ENCODE measurements around the gene NAA20. TPM values are rescaled to one million over a fixed set of nuclear protein-coding genes. Genes with fewer than 3 reads are reported as not detected.

NAA20 gene
- total and polyA plus RNA-seq, 2 of the 4 experiments (the other 2 are of a cell fraction): 35.7 to 58.8 TPM

DNA sequence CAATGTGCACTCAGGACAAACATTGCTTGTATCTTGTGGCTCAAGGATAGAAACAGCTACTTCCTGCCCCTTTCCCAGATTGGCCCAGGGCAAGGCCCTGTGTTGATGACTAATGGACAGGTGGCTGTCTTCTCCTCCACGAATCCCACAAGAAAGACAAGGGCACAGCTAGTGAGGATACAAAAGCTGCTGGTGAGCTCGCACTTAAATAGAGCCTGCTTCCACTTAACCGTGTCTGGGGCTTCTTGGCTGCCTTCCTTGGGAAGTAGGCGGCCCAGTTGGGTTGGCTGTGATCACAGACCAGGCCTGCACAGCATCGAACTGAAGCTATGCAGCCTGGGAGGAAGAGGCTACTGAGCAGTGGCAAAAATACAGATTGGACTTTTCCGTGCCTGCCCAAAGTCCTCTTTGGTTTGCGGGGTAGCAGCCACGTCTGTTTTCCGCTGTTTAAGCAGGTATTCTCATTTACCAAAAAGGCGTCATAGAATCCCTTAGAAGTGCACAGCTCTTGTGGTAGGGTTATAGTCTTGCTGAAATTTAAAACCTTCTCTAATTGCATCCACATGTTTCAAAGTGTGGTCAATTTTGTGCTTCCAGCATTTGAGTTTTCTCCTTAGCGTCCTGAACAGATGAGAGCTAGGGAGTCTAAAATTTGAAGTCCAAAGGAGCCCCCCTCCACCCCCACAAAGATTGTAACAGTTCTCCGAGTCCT lies 23.0 kb upstream of the NAA20 start:
- intact Hi-C loops (cut with micrococcal nuclease): loop anchor here (1.0 to 5.0 kb wide), 3 partner anchors 17 to 209 kb away; no protein-coding TSS in a partner anchor
- H3K14ac ChIP-seq (replicated peaks; ENCODE audit: low read depth, low read length): peak overlapping the region; percentile 86
- H2BK5ac ChIP-seq (ENCODE audit: low read depth, low read length, poor library complexity, severe bottlenecking): peak overlapping the region; percentile 99
- CTCF ChIA-PET: interaction anchor here (0.7 to 0.9 kb wide), 2 partner anchors 30 to 108 kb away, joined by 3 to 4 read pairs; no protein-coding TSS in a partner anchor
- H3K27me3 ChIP-seq (ENCODE audit: control insufficient read depth, insufficient read depth, low read length): no peaks in the 10 kb centered on the region
- in situ Hi-C loops (cut with MboI; ENCODE audit: low sequenced_read_pairs): no loop called here
- H2AK9ac ChIP-seq (replicated peaks; ENCODE audit: low read depth, low read length, poor library complexity): peak overlapping the region; percentile 89
- peak overlapping the region; percentile 32; the same call in 1 of the 2 replicates for H3K9ac ChIP-seq (ENCODE audit: low read depth, low read length)
- H3K18ac ChIP-seq (ENCODE audit: low read depth, low read length): peak overlapping the region; percentile 4
- peaks cover 39% of the 10 kb centered on the region for H3K36me3 ChIP-seq (ENCODE audit: control insufficient read depth, insufficient read depth, low read length)
- peak overlapping the region; percentile 10; the same call in 1 of the 2 replicates for H4K5ac ChIP-seq (ENCODE audit: low read depth, low read length)
- peak overlapping the region; percentile 37 to 89; a peak in 3 of 4 replicates for H4K8ac ChIP-seq (ENCODE audit: low read depth in 2 of 2, low read length in 2 of 2)
- dilution Hi-C loops (cut with HindIII; ENCODE audit: low sequenced_read_pairs, unreplicated experiment): no loop called here
- peak overlapping the region; percentile 48 for H2AFZ ChIP-seq (replicated peaks; ENCODE audit: low read length, poor library complexity)
- peak overlapping the region; percentile 93 for H3K27ac ChIP-seq (ENCODE audit: insufficient read depth, low read length)
- no peaks in the 10 kb centered on the region for H3K9me3 ChIP-seq (ENCODE audit: control insufficient read depth, insufficient read depth, low read length)
- peak overlapping the region; percentile 44; the same call in 1 of the 2 replicates for H3K4me2 ChIP-seq (ENCODE audit: low read depth, low read length)
- H4K20me1 ChIP-seq (ENCODE audit: insufficient read depth, low read length): peaks cover 51% of the 10 kb centered on the region
- peak overlapping the region; percentile 91; the same call in 1 of the 2 replicates for H3K56ac ChIP-seq (ENCODE audit: extremely low read depth, insufficient read depth, low read length)
- H2BK20ac ChIP-seq (ENCODE audit: low read depth, low read length): peak overlapping the region; percentile 77
- peak overlapping the region; percentile 66; the same call in 2 of the 3 replicates for H2BK15ac ChIP-seq (ENCODE audit: low read depth, low read length)
- POLR2A ChIA-PET (ENCODE audit: unreplicated experiment): interaction anchor here (0.7 to 2.0 kb wide), 2 partner anchors 16 to 18 kb away, joined by 3 to 10 read pairs; no protein-coding TSS in a partner anchor
- peaks cover 28% of the 10 kb centered on the region for H3K4me1 ChIP-seq (ENCODE audit: control insufficient read depth, insufficient read depth, low read length)
- peaks cover 13% of the 10 kb centered on the region; the same call in 1 of the 2 replicates for H3K9me1 ChIP-seq (ENCODE audit: insufficient read depth, low read length)
- no peak overlapping the region for H3K4me3 ChIP-seq (ENCODE audit: insufficient read depth, low read depth, low read length)
- 34% methylated on average over 3 of the region's 12 CpGs; no CpG with 5 or more reads in 1 of the 2 experiments for WGBS, 2 experiments (ENCODE audit: extremely low coverage in 2 of 2, insufficient read length in 1 of 2)
- H2BK120ac ChIP-seq (ENCODE audit: low read depth, low read length): peak overlapping the region; percentile 94
- H3K23ac ChIP-seq (ENCODE audit: low read depth, low read length): peak overlapping the region; percentile 92
- peak; percentile 6; the same call in 1 of the 2 replicates for ATAC-seq (ENCODE audit: low read depth)
- DNase-seq: peak; percentile 76
- H2AK5ac ChIP-seq (ENCODE audit: low read depth, low read length): peak overlapping the region; percentile 91
- H3K79me1 ChIP-seq (ENCODE audit: low read depth in 1 of 2, low read length in 2 of 2): peaks cover 28 to 64% of the 10 kb centered on the region in 2 experiments
- no peak for TF ChIP-seq MXI1 (IDR thresholded peaks at IDR 0.05; ENCODE audit: borderline replicate concordance, low read depth, low read length)
- TF ChIP-seq, protein P1, sequence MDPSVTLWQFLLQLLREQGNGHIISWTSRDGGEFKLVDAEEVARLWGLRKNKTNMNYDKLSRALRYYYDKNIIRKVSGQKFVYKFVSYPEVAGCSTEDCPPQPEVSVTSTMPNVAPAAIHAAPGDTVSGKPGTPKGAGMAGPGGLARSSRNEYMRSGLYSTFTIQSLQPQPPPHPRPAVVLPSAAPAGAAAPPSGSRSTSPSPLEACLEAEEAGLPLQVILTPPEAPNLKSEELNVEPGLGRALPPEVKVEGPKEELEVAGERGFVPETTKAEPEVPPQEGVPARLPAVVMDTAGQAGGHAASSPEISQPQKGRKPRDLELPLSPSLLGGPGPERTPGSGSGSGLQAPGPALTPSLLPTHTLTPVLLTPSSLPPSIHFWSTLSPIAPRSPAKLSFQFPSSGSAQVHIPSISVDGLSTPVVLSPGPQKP (IDR thresholded peaks at IDR 0.05; ENCODE audit: borderline replicate concordance, low read depth, low read length): no peak
- no peak for TF ChIP-seq FOS (IDR thresholded peaks at IDR 0.05; ENCODE audit: low read depth, low read length)
- TF ChIP-seq CEBPB (IDR thresholded peaks at IDR 0.05; ENCODE audit: low read depth, low read length): no peak
- TF ChIP-seq SMC3 (IDR thresholded peaks at IDR 0.05; ENCODE audit: low read depth, low read length): no peak
- TF ChIP-seq POLR2A (IDR thresholded peaks at IDR 0.05; ENCODE audit: low read depth, low read length): no peak
- no peak for TF ChIP-seq RCOR1 (IDR thresholded peaks at IDR 0.05; ENCODE audit: insufficient replicate concordance, low read length)
- TF ChIP-seq MAFK (IDR thresholded peaks at IDR 0.05; ENCODE audit: low read depth, low read length): no peak
- TF ChIP-seq MAZ (IDR thresholded peaks at IDR 0.05; ENCODE audit: borderline replicate concordance, low read depth, low read length): no peak
- TF ChIP-seq, protein P2, sequence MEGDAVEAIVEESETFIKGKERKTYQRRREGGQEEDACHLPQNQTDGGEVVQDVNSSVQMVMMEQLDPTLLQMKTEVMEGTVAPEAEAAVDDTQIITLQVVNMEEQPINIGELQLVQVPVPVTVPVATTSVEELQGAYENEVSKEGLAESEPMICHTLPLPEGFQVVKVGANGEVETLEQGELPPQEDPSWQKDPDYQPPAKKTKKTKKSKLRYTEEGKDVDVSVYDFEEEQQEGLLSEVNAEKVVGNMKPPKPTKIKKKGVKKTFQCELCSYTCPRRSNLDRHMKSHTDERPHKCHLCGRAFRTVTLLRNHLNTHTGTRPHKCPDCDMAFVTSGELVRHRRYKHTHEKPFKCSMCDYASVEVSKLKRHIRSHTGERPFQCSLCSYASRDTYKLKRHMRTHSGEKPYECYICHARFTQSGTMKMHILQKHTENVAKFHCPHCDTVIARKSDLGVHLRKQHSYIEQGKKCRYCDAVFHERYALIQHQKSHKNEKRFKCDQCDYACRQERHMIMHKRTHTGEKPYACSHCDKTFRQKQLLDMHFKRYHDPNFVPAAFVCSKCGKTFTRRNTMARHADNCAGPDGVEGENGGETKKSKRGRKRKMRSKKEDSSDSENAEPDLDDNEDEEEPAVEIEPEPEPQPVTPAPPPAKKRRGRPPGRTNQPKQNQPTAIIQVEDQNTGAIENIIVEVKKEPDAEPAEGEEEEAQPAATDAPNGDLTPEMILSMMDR (conservative IDR thresholded peaks at IDR 0.05; ENCODE audit: low read depth, low read length): no peak
- TF ChIP-seq RAD21 (IDR thresholded peaks at IDR 0.05; ENCODE audit: low read length): no peak
- TF ChIP-seq BHLHE40 (IDR thresholded peaks at IDR 0.05; ENCODE audit: low read depth, low read length): no peak
- peak overlapping the region; percentile 88 for H4K91ac ChIP-seq (ENCODE audit: insufficient read depth, low read depth, low read length)
- BruUV-seq (replicated peaks): no TSS peak
- peak overlapping the region; percentile 93 for H3K4ac ChIP-seq (ENCODE audit: low read depth, low read length)
